H1 (cell line): ENCODE data around the gene DNAJC17. TPM values are rescaled to one million over a fixed set of nuclear protein-coding genes. Genes with fewer than 3 reads are reported as not detected.

Experiments
- CTCF ChIA-PET: fragments of 300-600 bp; sonication (Branson Sonifier 250); formaldehyde crosslinking; loops from one replicate; lab custom pipeline; 2021; ENCODE audit not compliant: partially characterized antibody; lab: Charles Lee
- POLR2A ChIA-PET: fragments of 300-600 bp; sonication (Branson Sonifier 250); formaldehyde crosslinking; loops from one replicate; lab custom pipeline; 2021; ENCODE audit warnings: inconsistent platforms; ENCODE audit not compliant: partially characterized antibody; lab: Charles Lee
- DNase-seq, 2 experiments: peaks; one replicate each; pipeline versions ENCODE4 v3.0.0 to v3.0.0-alpha.2; 2010 to 2022; ENCODE audit warnings: low spot score in 2 of 2, low read depth in 1 of 2, mixed read lengths in 1 of 2
- FAIRE-seq: peaks from 2 replicates; lab custom pipeline; 2011; peaks lifted over from hg19 to GRCh38; lab: Jason Lieb, UNC
- H2AFZ ChIP-seq: 2 replicates; pipeline ENCODE4 v1.8.1; 2012; ENCODE audit warnings: low read length, inconsistent platforms
- H2AK5ac ChIP-seq: 2 replicates; pipeline ENCODE4 v1.6.1; 2013; ENCODE audit warnings: low read depth, low read length
- H2BK120ac ChIP-seq: replicated peaks from 2 replicates; pipeline ENCODE3; 2013; ENCODE audit warnings: low read depth, low read length, inconsistent platforms
- H2BK12ac ChIP-seq: 2 replicates; pipeline ENCODE4 v1.6.1; 2013; ENCODE audit warnings: low read depth, low read length
- H2BK15ac ChIP-seq: 2 replicates; pipeline ENCODE4 v1.6.1; 2013; ENCODE audit warnings: low read length
- H2BK20ac ChIP-seq: 2 replicates; pipeline ENCODE4 v1.6.1; 2013; ENCODE audit warnings: low read length
- H2BK5ac ChIP-seq: 2 replicates; pipeline ENCODE4 v1.6.1; 2013; ENCODE audit warnings: low read depth, low read length
- H3K14ac ChIP-seq: 2 replicates; pipeline ENCODE4 v1.6.1; 2013; ENCODE audit warnings: inconsistent platforms; ENCODE audit not compliant: insufficient read length
- H3K18ac ChIP-seq: 2 replicates; pipeline ENCODE4 v1.6.1; 2013; ENCODE audit warnings: low read length; ENCODE audit errors: extremely low read depth
- H3K23ac ChIP-seq: 2 replicates; pipeline ENCODE4 v1.6.1; 2013; ENCODE audit warnings: inconsistent platforms; ENCODE audit not compliant: insufficient read length
- H3K23me2 ChIP-seq: 2 replicates; pipeline ENCODE4 v1.6.1; 2013; ENCODE audit warnings: low read depth, low read length
- H3K27ac ChIP-seq: 2 replicates; pipeline ENCODE4 v1.6.1; 2011; ENCODE audit warnings: low read depth, low read length, inconsistent platforms
- H3K27me3 ChIP-seq, 4 experiments: replicated peaks in 1 of 4; 1 replicate in 1 of 4; 2 replicates in 3 of 4; pipeline versions ENCODE4 v1.6.1 to v1.8.1; 2011 to 2013; ENCODE audit warnings: low read length in 3 of 4, mild to moderate bottlenecking in 3 of 4, inconsistent platforms in 2 of 4, mixed read lengths in 2 of 4, moderate library complexity in 1 of 4; ENCODE audit not compliant: control insufficient read depth in 3 of 4, insufficient read depth in 3 of 4; ENCODE audit errors: extremely low read depth in 1 of 4
- H3K36me3 ChIP-seq, 4 experiments: 2 replicates each; pipeline versions ENCODE4 v1.6.1 to v1.8.1; 2011 to 2013; ENCODE audit warnings: mild to moderate bottlenecking in 4 of 4, low read length in 3 of 4, moderate library complexity in 2 of 4, control low read depth in 1 of 4, inconsistent platforms in 1 of 4; ENCODE audit not compliant: insufficient read depth in 4 of 4, control insufficient read depth in 2 of 4
- H3K4ac ChIP-seq: replicated peaks from 2 replicates; pipeline ENCODE3; 2013; ENCODE audit warnings: low read length, low read depth, mixed read lengths, inconsistent platforms; ENCODE audit not compliant: insufficient read length
- H3K4me1 ChIP-seq, 4 experiments: replicated peaks in 1 of 4; 1 replicate in 1 of 4; 2 replicates in 3 of 4; pipeline versions ENCODE4 v1.6.1 to v1.8.1; 2011 to 2013; ENCODE audit warnings: low read length in 3 of 4, inconsistent platforms in 2 of 4, mixed read lengths in 1 of 4; ENCODE audit not compliant: insufficient read depth in 4 of 4, control insufficient read depth in 3 of 4
- H3K4me2 ChIP-seq, 2 experiments: 2 replicates each; pipeline versions ENCODE4 v1.6.1 to v1.8.1; 2011 to 2013; ENCODE audit warnings: low read depth in 2 of 2, low read length in 2 of 2, control low read depth in 1 of 2, inconsistent platforms in 1 of 2, mild to moderate bottlenecking in 1 of 2; ENCODE audit not compliant: insufficient read depth in 1 of 2
- H3K4me3 ChIP-seq, 4 experiments: fragments of 200-600, 300-600 bp in 1 of 4; sonication (generic), shearing (Covaris generic), sonication (Bioruptor Twin) in 1 of 4; 2 replicates each; pipeline versions ENCODE4 v1.5.1 to v1.8.1; 2011 to 2016; ENCODE audit warnings: low read length in 4 of 4, low read depth in 3 of 4, control low read depth in 2 of 4, inconsistent platforms in 2 of 4, mild to moderate bottlenecking in 2 of 4, mixed read lengths in 1 of 4, moderate library complexity in 1 of 4; ENCODE audit not compliant: insufficient read depth in 2 of 4; ENCODE audit errors: extremely low read depth in 1 of 4
- H3K56ac ChIP-seq: replicated peaks from 2 replicates; pipeline ENCODE3; 2013; ENCODE audit warnings: low read depth, mild to moderate bottlenecking, mixed read lengths, low read length, inconsistent platforms; ENCODE audit not compliant: insufficient read length
- H3K79me1 ChIP-seq: 2 replicates; pipeline ENCODE4 v1.6.1; 2013; ENCODE audit warnings: low read depth, low read length, control low read depth
- H3K79me2 ChIP-seq, 2 experiments: 2 replicates each; pipeline versions ENCODE4 v1.6.1 to v1.8.1; 2012 to 2013; ENCODE audit warnings: low read length in 2 of 2, mild to moderate bottlenecking in 2 of 2, inconsistent platforms in 1 of 2; ENCODE audit not compliant: insufficient read depth in 2 of 2, control insufficient read depth in 1 of 2
- H3K9ac ChIP-seq, 4 experiments: replicated peaks in 1 of 4; 1 replicate in 1 of 4; 2 replicates in 3 of 4; pipeline versions ENCODE4 v1.6.1 to v1.8.1; 2011 to 2013; ENCODE audit warnings: low read depth in 3 of 4, low read length in 3 of 4, control low read depth in 2 of 4, mild to moderate bottlenecking in 2 of 4, moderate library complexity in 2 of 4, inconsistent platforms in 1 of 4; ENCODE audit errors: extremely low read depth in 1 of 4
- H3K9me3 ChIP-seq, 2 experiments: 2 replicates each; pipeline versions ENCODE4 v1.6.1 to v1.8.1; 2012 to 2013; ENCODE audit warnings: mild to moderate bottlenecking in 2 of 2, moderate library complexity in 2 of 2, control low read depth in 1 of 2, inconsistent platforms in 1 of 2, low read depth in 1 of 2, low read length in 1 of 2, mixed read lengths in 1 of 2; ENCODE audit not compliant: insufficient read depth in 2 of 2
- H4K20me1 ChIP-seq, 2 experiments: replicated peaks in 1 of 2; 2 replicates each; pipeline versions ENCODE3 to v1.8.1; 2011 to 2013; ENCODE audit warnings: inconsistent platforms in 2 of 2, low read length in 2 of 2, mild to moderate bottlenecking in 1 of 2; ENCODE audit not compliant: insufficient read depth in 2 of 2, control insufficient read depth in 1 of 2
- H4K5ac ChIP-seq: 2 replicates; pipeline ENCODE4 v1.6.1; 2013; ENCODE audit warnings: low read length, low read depth, mixed read lengths, inconsistent platforms; ENCODE audit not compliant: insufficient read length
- H4K8ac ChIP-seq: 2 replicates; pipeline ENCODE4 v1.8.0; 2013; ENCODE audit warnings: mild to moderate bottlenecking, moderate library complexity, low read length, inconsistent platforms; ENCODE audit not compliant: insufficient read depth; ENCODE audit errors: extremely low read depth
- H4K91ac ChIP-seq: replicated peaks from 2 replicates; pipeline ENCODE3; 2013; ENCODE audit warnings: low read length, mixed read lengths, inconsistent platforms; ENCODE audit not compliant: insufficient read length
- ATF2 ChIP-seq: IDR thresholded peaks from 2 replicates; pipeline ENCODE4 v1.6.1; 2012; ENCODE audit warnings: low read length, inconsistent platforms
- FOSL1 ChIP-seq: IDR thresholded peaks from 2 replicates; pipeline ENCODE4 v1.6.1; 2011; ENCODE audit warnings: mild to moderate bottlenecking, low read depth, low read length, moderate library complexity; ENCODE audit not compliant: insufficient read depth
- GTF2F1 ChIP-seq: IDR thresholded peaks from 2 replicates; pipeline ENCODE4 v1.6.1; 2012; ENCODE audit warnings: low read depth, low read length, improper control_type of control experiment, borderline replicate concordance
- JUN ChIP-seq: IDR thresholded peaks from 2 replicates; pipeline ENCODE4 v1.6.1; 2011; ENCODE audit warnings: low read depth, mild to moderate bottlenecking, improper control_type of control experiment, low read length
- KDM1A ChIP-seq: fragments of 200-600, 300-600 bp; sonication (generic); IDR thresholded peaks from 2 replicates; pipeline ENCODE4 v1.7.1; 2016; ENCODE audit warnings: mild to moderate bottlenecking, low read length, borderline replicate concordance
- RAD21 ChIP-seq, 2 experiments: IDR thresholded peaks in 1 of 2; conservative IDR thresholded peaks in 1 of 2; 2 replicates each; pipeline ENCODE4 v1.6.1; 2011; ENCODE audit warnings: low read depth in 2 of 2, low read length in 2 of 2, improper control_type of control experiment in 1 of 2, inconsistent platforms in 1 of 2, mild to moderate bottlenecking in 1 of 2, moderate library complexity in 1 of 2
- RBBP5 ChIP-seq: IDR thresholded peaks from 2 replicates; pipeline ENCODE4 v1.7.1; 2012; ENCODE audit warnings: low read depth, mild to moderate bottlenecking, inconsistent platforms, low read length, moderate library complexity, borderline replicate concordance
- RFX5 ChIP-seq: IDR thresholded peaks from 2 replicates; pipeline ENCODE4 v1.6.1; 2011; ENCODE audit warnings: low read depth, low read length, improper control_type of control experiment, borderline replicate concordance
- SIX5 ChIP-seq: IDR thresholded peaks from 2 replicates; pipeline ENCODE4 v1.6.1; 2011; ENCODE audit warnings: mild to moderate bottlenecking, low read depth, low read length
- SP1 ChIP-seq: IDR thresholded peaks from 2 replicates; pipeline ENCODE4 v1.6.1; 2011; ENCODE audit warnings: low read depth, low read length
- TAF1 ChIP-seq: IDR thresholded peaks from 2 replicates; pipeline ENCODE4 v1.6.1; 2011; ENCODE audit warnings: mild to moderate bottlenecking, low read depth, low read length
- TEAD4 ChIP-seq: IDR thresholded peaks from 2 replicates; pipeline ENCODE4 v1.6.1; 2012; ENCODE audit warnings: low read depth, low read length, inconsistent platforms, mixed read lengths
- WGBS, 2 experiments: shearing (Covaris generic) in 1 of 2; methylation state at CpG; one replicate each; pipeline versions ENCODE4 v1.1.6 to v1.1.7; 2013 to 2015; ENCODE audit warnings: low lambda C conversion rate in 2 of 2, mixed read lengths in 2 of 2, inconsistent platforms in 1 of 2, low coverage in 1 of 2, missing lambda C conversion rate in 1 of 2; ENCODE audit not compliant: insufficient replicate concordance in 2 of 2, insufficient coverage in 1 of 2, insufficient read length in 1 of 2; ENCODE audit errors: extremely low coverage in 1 of 2, missing lambda C conversion rate in 1 of 2; 5-methylcytosine and 5-hydroxymethylcytosine counted together
- polyA plus RNA-seq, 7 experiments: library from polyadenylated mRNA; depleted of rRNA in 3 of 7; stranded (reverse) in 5 of 7; unstranded in 2 of 7; fragments of >200 nt in 5 of 7; fragments of 200-250 nt in 2 of 7; gene quantifications; 1 replicate in 5 of 7; 2 replicates in 1 of 7; 4 replicates in 1 of 7; pipeline versions ENCODE4 v1.2.1 to v1.2.3, GENCODE V29; 2011 to 2013; ENCODE audit warnings: missing spikeins in 2 of 7, mixed read lengths in 2 of 7
- total RNA-seq: library from RNA; stranded (reverse); fragmentation: NEBNext Ultra II Directional; extraction: Animal tissue kit (Norgen Biotek cat#: 25700); gene quantifications from 2 replicates; pipeline ENCODE4 v1.2.1, GENCODE V29; 2021

Gene DNAJC17
- total and polyA plus RNA-seq, 2 of the 8 experiments (the other 6 are each of a cell fraction or from before 2014, with no cell fraction given): 39.5 to 45.4 TPM

- no peak overlapping the region for H2BK120ac ChIP-seq
- no peak overlapping the region for H2AK5ac ChIP-seq
- H2BK12ac ChIP-seq: no peak overlapping the region
- H3K4me2 ChIP-seq: no peak overlapping the region
- no peak overlapping the region for H4K91ac ChIP-seq
- no peak overlapping the region for H3K14ac ChIP-seq
- no peaks in the 10 kb centered on the region for H3K27me3 ChIP-seq
- CTCF ChIA-PET: interaction anchor here (0.6 to 1.4 kb wide), 3 partner anchors 42 to 75 kb away, joined by 3 to 4 read pairs (median 3); no protein-coding TSS in a partner anchor
- H3K27ac ChIP-seq: no peak overlapping the region
- no peaks in the 10 kb centered on the region for H4K20me1 ChIP-seq
- no peak overlapping the region for H3K56ac ChIP-seq
- no peaks in the 10 kb centered on the region for H3K79me2 ChIP-seq
- no peak overlapping the region for H3K4ac ChIP-seq
- H3K9ac ChIP-seq: no peak overlapping the region
- 0 out of 2 replicates have a peak overlapping the region, but pooled peaks have one; percentile 20 for H2AFZ ChIP-seq
- no peak overlapping the region for H4K5ac ChIP-seq
- H3K4me3 ChIP-seq: no peak overlapping the region
- no peaks in the 10 kb centered on the region for H3K79me1 ChIP-seq
- no peaks in the 10 kb centered on the region for H3K9me3 ChIP-seq
- no peak overlapping the region for H3K18ac ChIP-seq
- no peak overlapping the region for H2BK5ac ChIP-seq
- FAIRE-seq: no peak
- POLR2A ChIA-PET: interaction anchor here (0.6 to 1.2 kb wide), 4 partner anchors 13 to 69 kb away, joined by 3 to 4 read pairs (median 3); partner anchors contain the start of gene SPINT1
- H3K4me1 ChIP-seq: no peaks in the 10 kb centered on the region
- no peak overlapping the region for H3K23ac ChIP-seq
- no peak for DNase-seq
- no peaks in the 10 kb centered on the region for H3K23me2 ChIP-seq
- H3K36me3 ChIP-seq: no peaks in the 10 kb centered on the region
- no peak overlapping the region for H2BK20ac ChIP-seq
- WGBS, 2 experiments: 71% methylated on average over 2 of the region's 2 CpGs; no CpG with 5 or more reads in 1 of the 2 experiments
- no peak overlapping the region for H4K8ac ChIP-seq
- no peak overlapping the region for H2BK15ac ChIP-seq
- TF ChIP-seq SIX5 (no peak), TAF1 (no peak), FOSL1 (no peak), RAD21 (IDR thresholded peaks at IDR 0.05 in 1 of 2, conservative IDR thresholded peaks at IDR 0.05 in 1 of 2; ENCODE audit: low read depth in 2 of 2, low read length in 2 of 2) (no peak), KDM1A (no peak), GTF2F1 (no peak), TEAD4 (no peak), SP1 (no peak), ATF2 (no peak), RFX5 (no peak), RBBP5 (no peak), JUN (no peak)
Measured at GRCh38 chr15:40830884-40831283, 23.6 kb upstream of the DNAJC17 start.
